GM12865 (cell line): ENCODE data around the gene KDM6B.

Experiments used
- DNase-seq: peaks from one replicate; pipeline ENCODE4 v3.0.0; 2010; ENCODE audit warnings: low read depth
- H3K4me3 ChIP-seq: 2 replicates; pipeline ENCODE4 v1.5.1; 2011; ENCODE audit warnings: mild to moderate bottlenecking, low read depth, low read length, control low read depth
- TF ChIP-seq, protein P1 (sequence below): IDR thresholded peaks from 2 replicates; pipeline ENCODE4 v1.5.1; 2011; ENCODE audit warnings: low read length, control low read depth, low read depth, inconsistent platforms; ENCODE audit not compliant: insufficient read depth; ENCODE audit errors: missing control alignments

Gene KDM6B

DNA sequence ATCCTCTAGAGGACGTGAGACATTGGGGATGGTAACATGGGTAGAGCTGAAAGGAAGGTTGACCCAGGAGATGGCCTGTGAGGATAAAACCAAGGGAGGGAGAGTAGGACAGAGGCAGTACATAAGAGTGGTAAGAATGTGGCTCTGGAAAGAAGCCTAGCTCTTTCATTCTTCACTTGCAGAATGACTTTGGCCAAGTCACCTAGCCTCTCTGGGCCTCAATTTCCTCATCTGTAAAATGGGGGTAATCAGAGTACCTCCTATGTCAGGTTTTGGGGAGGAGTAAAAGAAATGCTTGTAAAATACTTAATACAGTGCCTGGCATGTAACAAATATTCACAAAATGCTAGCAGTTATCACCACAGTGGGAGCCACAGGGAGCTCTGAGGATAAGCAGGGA is 6.9 kb downstream of the KDM6B start:
- TF ChIP-seq, protein P1, sequence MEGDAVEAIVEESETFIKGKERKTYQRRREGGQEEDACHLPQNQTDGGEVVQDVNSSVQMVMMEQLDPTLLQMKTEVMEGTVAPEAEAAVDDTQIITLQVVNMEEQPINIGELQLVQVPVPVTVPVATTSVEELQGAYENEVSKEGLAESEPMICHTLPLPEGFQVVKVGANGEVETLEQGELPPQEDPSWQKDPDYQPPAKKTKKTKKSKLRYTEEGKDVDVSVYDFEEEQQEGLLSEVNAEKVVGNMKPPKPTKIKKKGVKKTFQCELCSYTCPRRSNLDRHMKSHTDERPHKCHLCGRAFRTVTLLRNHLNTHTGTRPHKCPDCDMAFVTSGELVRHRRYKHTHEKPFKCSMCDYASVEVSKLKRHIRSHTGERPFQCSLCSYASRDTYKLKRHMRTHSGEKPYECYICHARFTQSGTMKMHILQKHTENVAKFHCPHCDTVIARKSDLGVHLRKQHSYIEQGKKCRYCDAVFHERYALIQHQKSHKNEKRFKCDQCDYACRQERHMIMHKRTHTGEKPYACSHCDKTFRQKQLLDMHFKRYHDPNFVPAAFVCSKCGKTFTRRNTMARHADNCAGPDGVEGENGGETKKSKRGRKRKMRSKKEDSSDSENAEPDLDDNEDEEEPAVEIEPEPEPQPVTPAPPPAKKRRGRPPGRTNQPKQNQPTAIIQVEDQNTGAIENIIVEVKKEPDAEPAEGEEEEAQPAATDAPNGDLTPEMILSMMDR, result no peak
- DNase-seq, result no peak
- H3K4me3 ChIP-seq, result peak overlapping the region; percentile 89

DNA sequence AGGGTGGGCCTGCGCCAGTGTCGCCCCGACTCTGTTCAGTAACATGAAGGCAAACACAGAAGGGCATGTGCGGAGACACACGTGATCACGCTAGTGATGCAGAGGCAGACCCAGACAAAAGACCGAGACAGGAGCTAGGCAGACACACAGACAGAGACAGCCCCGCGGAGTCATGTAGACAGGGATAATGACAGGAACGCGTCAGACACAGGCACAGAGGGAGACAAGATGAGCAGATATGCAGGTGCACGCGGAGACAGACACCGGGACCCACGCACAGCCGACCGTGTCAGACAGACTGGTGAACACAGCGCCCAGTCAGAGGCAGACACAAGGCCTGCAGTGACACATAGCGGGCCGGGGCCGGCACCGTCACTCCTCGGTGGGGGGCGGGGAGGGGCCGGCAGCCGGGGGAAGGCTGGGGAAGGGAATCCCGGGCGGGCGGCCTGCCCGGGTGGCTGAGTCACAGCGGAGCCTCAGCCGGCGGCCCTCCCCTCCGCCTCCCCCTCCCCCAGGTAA is 7.4 kb downstream of the KDM6B start:
- H3K4me3 ChIP-seq, result peak overlapping the region; percentile 89
- TF ChIP-seq, protein P1, result no peak
- DNase-seq, result peak; percentile 69

DNA sequence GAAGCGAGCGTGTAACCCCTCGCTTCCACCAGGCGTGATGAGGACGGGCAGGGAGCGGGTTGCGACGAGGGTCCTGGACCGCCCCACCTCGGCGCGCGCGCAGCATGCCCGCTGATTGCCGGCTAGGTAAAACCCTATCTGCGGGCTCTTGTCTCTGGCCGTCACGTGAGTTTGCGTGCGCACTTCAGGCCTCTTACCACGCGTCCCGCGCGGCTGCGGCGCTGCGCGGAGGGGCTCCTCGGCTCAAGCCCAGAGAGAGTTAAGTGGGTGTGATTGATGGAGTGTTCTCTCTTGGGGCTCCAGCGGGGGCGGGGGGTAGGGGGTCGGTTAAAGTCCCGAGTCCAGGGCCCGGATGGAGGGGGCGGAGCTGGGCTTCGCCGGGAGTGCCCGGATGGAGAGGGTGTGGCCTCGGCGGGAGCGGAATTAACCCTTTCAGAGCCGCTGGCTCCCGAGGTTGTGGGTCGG is 7.9 kb downstream of the KDM6B start:
- peak overlapping the region; percentile 89 for H3K4me3 ChIP-seq
- peak; percentile 86 for DNase-seq
- TF ChIP-seq, protein P1, result no peak

DNA sequence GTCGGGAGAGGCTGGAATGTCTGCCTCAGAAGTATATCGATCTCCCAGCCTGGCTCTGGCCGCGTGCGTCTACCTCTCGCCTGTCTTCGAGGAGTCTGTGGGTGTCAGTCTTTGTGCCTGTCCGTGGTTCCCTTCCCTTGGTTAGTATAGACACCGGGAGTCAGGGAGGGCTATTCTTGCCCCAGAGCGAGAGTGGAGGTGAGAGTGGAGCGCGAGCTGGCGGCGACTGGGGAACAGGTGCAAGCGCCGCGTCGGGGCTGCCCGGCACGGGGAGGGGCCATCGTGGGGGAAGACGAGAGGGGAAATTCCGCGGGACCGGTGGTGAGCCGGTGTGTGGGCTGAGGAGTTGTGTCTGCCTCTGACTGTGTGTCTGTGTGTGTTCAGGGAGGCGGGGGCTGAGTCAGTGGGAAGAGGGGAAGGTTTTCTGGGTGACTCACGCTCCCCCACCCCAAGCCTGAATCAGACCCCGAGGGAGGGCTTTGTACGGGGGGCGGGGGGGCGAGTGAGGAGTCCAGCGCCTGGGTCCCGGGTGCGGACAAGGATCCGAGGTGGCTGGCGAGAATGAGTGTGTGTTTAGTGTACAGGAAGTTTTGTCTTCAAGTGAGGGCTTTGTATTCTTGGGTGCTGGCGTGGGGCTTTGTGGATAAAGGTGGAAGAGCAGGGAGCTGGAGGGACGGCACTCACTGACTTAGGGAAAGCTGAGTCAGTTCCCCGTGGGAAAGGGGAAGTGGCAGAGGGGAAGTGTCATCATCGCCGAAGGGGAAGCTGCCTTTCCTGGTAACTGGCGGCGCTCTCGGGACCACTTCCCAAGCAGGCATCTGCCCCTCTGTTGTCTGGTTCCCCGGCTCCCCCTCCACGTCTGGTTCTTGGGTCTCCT is 8.6 kb downstream of the KDM6B start:
- TF ChIP-seq, protein P1, result no peak
- H3K4me3 ChIP-seq, result peak overlapping the region; percentile 89
- DNase-seq, result peak; percentile 92

DNA sequence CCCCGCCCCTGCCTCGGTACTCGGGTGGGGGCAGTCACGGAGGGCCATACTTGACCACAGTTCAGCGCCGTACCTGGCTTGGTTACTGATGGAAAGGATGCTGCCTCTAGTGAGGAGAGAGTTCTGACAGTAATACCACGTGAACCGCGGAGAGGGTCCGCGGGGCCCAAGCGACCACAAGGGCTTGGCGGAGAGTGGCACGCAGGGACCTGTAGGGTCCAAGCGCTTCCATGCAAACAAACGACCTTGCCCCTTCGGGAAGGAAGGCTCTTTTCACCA is 9.2 kb downstream of the KDM6B start:
- TF ChIP-seq, protein P1, result no peak
- H3K4me3 ChIP-seq, result peak overlapping the region; percentile 89
- no peak for DNase-seq

DNA sequence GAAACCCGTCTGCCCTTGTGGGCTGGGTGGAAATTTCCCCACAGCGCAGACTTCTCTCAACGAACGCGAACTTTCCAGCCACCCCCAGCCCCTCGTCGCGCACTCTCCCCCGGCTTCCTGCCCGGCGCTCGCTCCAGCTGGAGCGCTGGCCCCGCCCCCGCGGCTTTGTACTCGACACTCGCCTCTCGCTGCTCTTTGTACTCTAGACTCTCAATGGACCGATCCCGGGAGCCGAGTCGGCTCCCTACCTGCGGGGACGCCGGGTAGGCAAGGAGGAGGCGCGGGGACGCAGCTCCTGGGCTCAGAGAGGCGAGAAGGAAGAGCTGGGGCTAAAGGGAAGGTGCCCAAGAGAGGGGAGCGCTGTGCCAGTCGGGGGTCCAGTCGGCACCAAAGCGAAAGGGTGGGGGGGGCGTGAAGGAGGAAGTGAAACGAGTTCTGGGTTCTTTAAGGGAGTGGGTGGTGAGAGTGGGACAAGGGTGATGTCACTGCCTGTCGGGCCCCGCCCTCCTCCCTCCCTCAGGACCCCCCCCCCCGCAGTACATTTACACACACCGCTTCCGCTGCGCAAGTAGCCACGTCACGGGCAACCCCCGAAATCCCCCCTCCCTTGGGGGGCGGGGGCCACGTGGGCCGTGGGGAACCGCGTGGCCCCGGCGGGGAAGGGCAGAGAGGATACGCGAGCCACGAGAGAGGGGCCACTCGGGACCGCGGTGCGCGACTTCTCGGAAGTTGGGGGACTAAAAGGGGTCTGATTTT is 9.7 kb downstream of the KDM6B start:
- TF ChIP-seq, protein P1, result no peak
- DNase-seq, result peak; percentile 96
- peak overlapping the region; percentile 89 for H3K4me3 ChIP-seq
